CD4-positive, alpha-beta T cell (primary cell): ENCODE results near the gene PRELID2. TPM values are rescaled to one million over a fixed set of nuclear protein-coding genes. Genes with fewer than 3 reads are reported as not detected.
"Not testable (repeated sequence)": the region's sequence is repeated elsewhere in the genome, so short reads cannot be mapped to it uniquely, and the experiment has no call there.

Source experiments
- ATAC-seq: fragments of 200-7000 bp; cut with Tn5 transposase; one replicate; pipeline ENCODE4 v1.10.0; 2022; ENCODE audit warnings: mild to moderate bottlenecking; ENCODE audit not compliant: poor library complexity
- CTCF ChIA-PET: fragments of 350-600 bp; sonication (Branson Sonifier 250); formaldehyde crosslinking; loops from one replicate; lab custom pipeline; 2021; ENCODE audit warnings: antibody characterized with exemption, inconsistent platforms; lab: Charles Lee
- POLR2A ChIA-PET: fragments of 350-600 bp; sonication (Branson Sonifier 250); formaldehyde crosslinking; loops from one replicate; lab custom pipeline; 2021; ENCODE audit warnings: antibody characterized with exemption, inconsistent platforms; lab: Charles Lee
- DNase-seq, 14 experiments: peaks; one replicate each; pipeline ENCODE4 v3.0.0-alpha.2; 2013 to 2020; ENCODE audit warnings: mixed read lengths in 2 of 14
- H3K27ac ChIP-seq, 2 donors: one replicate each; pipeline versions ENCODE4 v1.5.1 to v1.7.0; 2013; ENCODE audit warnings: low read length in 2 of 2, low read depth in 1 of 2, mild to moderate bottlenecking in 1 of 2
- H3K27me3 ChIP-seq, 2 experiments: 1 replicate in 1 of 2; 2 replicates in 1 of 2; pipeline versions ENCODE4 v1.6.1 to v1.7.0; 2013; ENCODE audit warnings: low read length in 2 of 2, control low read depth in 1 of 2, mild to moderate bottlenecking in 1 of 2, moderate library complexity in 1 of 2; ENCODE audit not compliant: insufficient read depth in 2 of 2, control insufficient read depth in 1 of 2
- H3K36me3 ChIP-seq: one replicate; pipeline ENCODE4 v1.6.1; 2013; ENCODE audit warnings: low read length, control low read depth; ENCODE audit not compliant: insufficient read depth
- H3K4me1 ChIP-seq: one replicate; pipeline ENCODE4 v1.6.1; 2013; ENCODE audit warnings: low read length, control low read depth; ENCODE audit not compliant: insufficient read depth
- H3K4me3 ChIP-seq: one replicate; pipeline ENCODE4 v1.5.1; 2013; ENCODE audit warnings: mild to moderate bottlenecking, low read length, moderate library complexity
- H3K9me3 ChIP-seq, 2 experiments: 1 replicate in 1 of 2; 2 replicates in 1 of 2; pipeline versions ENCODE4 v1.6.1 to v1.7.0; 2013; ENCODE audit warnings: low read length in 2 of 2, mild to moderate bottlenecking in 2 of 2, control low read depth in 1 of 2, moderate library complexity in 1 of 2; ENCODE audit not compliant: control insufficient read depth in 1 of 2, insufficient read depth in 1 of 2
- H3K27ac Mint-ChIP-seq: one replicate; pipeline ENCODE4 v1.8.0; 2020; ENCODE audit warnings: mixed read lengths
- H3K27me3 Mint-ChIP-seq: one replicate; pipeline ENCODE4 v1.8.0; 2021; ENCODE audit warnings: mixed read lengths
- H3K36me3 Mint-ChIP-seq: one replicate; pipeline ENCODE4 v1.8.0; 2021; ENCODE audit warnings: low read depth, mixed read lengths
- H3K4me1 Mint-ChIP-seq: one replicate; pipeline ENCODE4 v1.8.0; 2021; ENCODE audit warnings: low read depth, mixed read lengths
- H3K4me3 Mint-ChIP-seq: one replicate; pipeline ENCODE4 v1.8.0; 2020; ENCODE audit warnings: mild to moderate bottlenecking, mixed read lengths
- H3K9me3 Mint-ChIP-seq: one replicate; pipeline ENCODE4 v1.8.0; 2020; ENCODE audit warnings: mixed read lengths
- CTCF ChIP-seq: fragments of 200-600 bp; IDR thresholded peaks from one replicate; pipeline ENCODE4 v1.8.0; 2022; ENCODE audit warnings: antibody characterized with exemption, mild to moderate bottlenecking
- intact Hi-C, 2 experiments: fragments of 100-400 bp; cut with DNase I in 1 of 2; cut with micrococcal nuclease in 1 of 2; formaldehyde crosslinking; loops; one replicate each; pipeline versions ENCODE4 v1.15.1 to v1.9.0; 2023 to 2025; cut with DNase I, micrococcal nuclease
- total RNA-seq, 174 experiments: library from RNA in 2 of 174; stranded (reverse) in 2 of 174; gene quantifications; one replicate each; pipeline ENCODE4 v1.2.3 and lab custom pipeline; 2021 to 2026

The PRELID2 gene
- total RNA-seq, 2 experiments from 2014 or later, result 0.44 to 0.56 TPM

GRCh38 chr5:145739843-145740242 is 95.3 kb downstream of the PRELID2 start:
- H3K27ac ChIP-seq, result no peak overlapping the region
- H3K4me3 ChIP-seq, result no peak overlapping the region
- H3K9me3 Mint-ChIP-seq, result peaks cover 3% of the 10 kb centered on the region
- ATAC-seq, result no peak
- H3K4me1 ChIP-seq, result no peaks in the 10 kb centered on the region
- H3K4me3 Mint-ChIP-seq, result no peak overlapping the region
- H3K4me1 Mint-ChIP-seq, result no peaks in the 10 kb centered on the region
- TF ChIP-seq CTCF, result no peak
- H3K27ac Mint-ChIP-seq, result no peak overlapping the region
- H3K36me3 ChIP-seq, result no peaks in the 10 kb centered on the region
- intact Hi-C loops, result no loop called here
- no peaks in the 10 kb centered on the region for H3K27me3 ChIP-seq
- ChIA-PET CTCF (no interaction called here), POLR2A (no interaction called here)
- no peak for DNase-seq
- H3K9me3 ChIP-seq, result peaks cover 0 to 8% of the 10 kb centered on the region in 2 experiments
- no peaks in the 10 kb centered on the region for H3K36me3 Mint-ChIP-seq
- no peaks in the 10 kb centered on the region for H3K27me3 Mint-ChIP-seq

DNA sequence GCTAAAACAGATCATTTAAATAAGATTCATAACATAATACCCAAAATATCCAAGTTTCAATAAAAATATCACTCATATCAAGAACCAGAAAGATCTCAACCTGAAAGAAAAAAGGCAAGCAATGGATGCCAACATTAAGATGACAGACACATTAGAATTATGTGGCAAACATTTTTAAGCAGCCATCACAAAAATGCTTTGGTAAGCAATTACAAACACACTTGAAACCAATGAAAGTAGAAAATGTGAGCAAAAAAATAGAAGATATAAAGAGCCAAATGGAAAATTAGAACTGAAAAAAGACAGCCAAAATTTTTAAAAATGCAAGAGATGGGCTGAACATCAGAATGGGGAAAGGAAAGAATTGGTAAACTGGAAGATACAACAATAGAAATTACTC is 96.9 kb downstream of the PRELID2 start:
- Histone ChIP-seq H3K9me3 (no peaks in the 10 kb centered on the region), H3K36me3 (no peaks in the 10 kb centered on the region), H3K27me3 (no peaks in the 10 kb centered on the region), H3K4me1 (no peaks in the 10 kb centered on the region), H3K4me3 (no peak overlapping the region), H3K27ac (no peak overlapping the region)
- Mint-ChIP-seq H3K4me1 (no peaks in the 10 kb centered on the region), H3K4me3 (no peak overlapping the region), H3K27ac (no peak overlapping the region), H3K27me3 (no peaks in the 10 kb centered on the region), H3K36me3 (no peaks in the 10 kb centered on the region), H3K9me3 (peaks cover 3% of the 10 kb centered on the region)
- ChIA-PET POLR2A (no interaction called here), CTCF (no interaction called here)
- no peak for TF ChIP-seq CTCF
- ATAC-seq (no peak), DNase-seq (no peak)
- intact Hi-C loops, result no loop called here

DNA sequence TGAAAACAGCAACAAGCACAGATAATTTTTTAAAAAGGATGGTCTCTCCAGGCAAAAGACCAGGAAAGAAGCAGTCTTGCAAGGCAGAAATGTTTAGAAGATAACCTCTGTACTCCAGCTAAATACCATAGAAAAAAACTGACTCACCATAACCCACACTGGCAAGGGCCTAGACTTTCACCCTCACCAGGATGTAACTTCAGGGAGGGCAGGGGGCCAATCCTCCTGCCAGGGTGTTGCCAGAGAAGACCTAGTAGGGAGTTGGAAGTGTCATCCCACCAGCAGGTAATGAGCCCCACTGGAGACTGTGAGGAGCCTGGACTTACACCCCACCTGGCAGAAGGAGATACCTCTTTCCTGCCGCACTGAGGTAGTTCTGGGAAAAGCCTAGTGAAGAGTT is 97.6 kb downstream of the PRELID2 start:
- no peak for ATAC-seq
- Mint-ChIP-seq H3K4me1 (no peaks in the 10 kb centered on the region), H3K4me3 (no peak overlapping the region), H3K27me3 (no peaks in the 10 kb centered on the region), H3K9me3 (peaks cover 3% of the 10 kb centered on the region), H3K36me3 (no peaks in the 10 kb centered on the region), H3K27ac (no peak overlapping the region)
- POLR2A ChIA-PET, result no interaction called here
- H3K4me3 ChIP-seq, result no peak overlapping the region
- H3K4me1 ChIP-seq, result no peaks in the 10 kb centered on the region
- TF ChIP-seq CTCF, result no peak
- H3K27me3 ChIP-seq, result no peaks in the 10 kb centered on the region
- DNase-seq, result no peak
- H3K36me3 ChIP-seq, result no peaks in the 10 kb centered on the region
- CTCF ChIA-PET, result no interaction called here
- intact Hi-C loops, result no loop called here
- no peaks in the 10 kb centered on the region for H3K9me3 ChIP-seq
- no peak overlapping the region for H3K27ac ChIP-seq

DNA sequence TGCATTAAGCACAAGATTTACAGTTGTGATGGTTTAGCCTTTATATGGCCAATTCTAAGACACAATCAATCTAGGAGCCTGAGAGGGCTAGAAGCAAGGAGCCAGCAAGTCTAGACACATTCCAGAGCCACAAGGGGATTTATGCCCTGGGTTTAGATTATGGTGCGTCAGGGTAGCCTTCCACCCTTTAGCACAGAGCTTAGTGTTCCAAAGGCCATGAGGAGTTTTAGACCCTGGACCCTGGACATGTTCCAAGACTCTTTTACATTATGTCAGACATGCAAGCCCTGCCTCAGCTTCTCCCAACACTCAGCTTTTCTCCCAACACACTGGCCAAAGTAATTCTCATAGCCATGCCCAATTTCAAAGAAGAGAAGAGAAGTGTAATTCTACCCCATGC is 105.2 kb downstream of the PRELID2 start:
- CTCF ChIA-PET, POLR2A ChIA-PET, H3K36me3 Mint-ChIP-seq, DNase-seq, H3K4me1 ChIP-seq, H3K4me1 Mint-ChIP-seq, H3K4me3 Mint-ChIP-seq, H3K27me3 Mint-ChIP-seq, ATAC-seq, H3K27ac Mint-ChIP-seq, intact Hi-C loops, H3K36me3 ChIP-seq, H3K27ac ChIP-seq, H3K27me3 ChIP-seq, H3K9me3 ChIP-seq, H3K4me3 ChIP-seq: not testable (repeated sequence)
- peaks cover 11% of the 10 kb centered on the region for H3K9me3 Mint-ChIP-seq
